ENCODE measurements around the gene STEAP3.

DNA sequence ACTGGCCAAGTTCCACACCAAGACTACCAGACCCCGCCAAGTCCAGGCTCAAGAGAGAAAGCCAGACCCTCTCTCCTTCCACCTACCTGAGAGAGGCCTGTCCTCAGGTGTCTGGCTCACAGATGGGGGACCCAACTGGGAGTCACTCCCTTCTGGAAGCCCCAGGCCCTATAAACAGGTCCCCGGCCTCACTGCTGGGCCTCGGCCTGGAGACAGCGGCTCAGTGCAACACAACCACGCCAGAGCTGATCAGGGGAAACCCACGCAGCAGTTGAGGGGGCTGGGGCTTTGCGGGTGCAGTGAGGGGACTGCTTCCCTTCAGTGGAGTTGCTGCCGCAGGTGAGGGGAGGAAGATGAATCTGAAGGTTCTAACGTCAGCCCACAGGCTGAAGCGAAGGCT, 42.2 kb upstream of the STEAP3 start:
- TF ChIP-seq, protein P1, sequence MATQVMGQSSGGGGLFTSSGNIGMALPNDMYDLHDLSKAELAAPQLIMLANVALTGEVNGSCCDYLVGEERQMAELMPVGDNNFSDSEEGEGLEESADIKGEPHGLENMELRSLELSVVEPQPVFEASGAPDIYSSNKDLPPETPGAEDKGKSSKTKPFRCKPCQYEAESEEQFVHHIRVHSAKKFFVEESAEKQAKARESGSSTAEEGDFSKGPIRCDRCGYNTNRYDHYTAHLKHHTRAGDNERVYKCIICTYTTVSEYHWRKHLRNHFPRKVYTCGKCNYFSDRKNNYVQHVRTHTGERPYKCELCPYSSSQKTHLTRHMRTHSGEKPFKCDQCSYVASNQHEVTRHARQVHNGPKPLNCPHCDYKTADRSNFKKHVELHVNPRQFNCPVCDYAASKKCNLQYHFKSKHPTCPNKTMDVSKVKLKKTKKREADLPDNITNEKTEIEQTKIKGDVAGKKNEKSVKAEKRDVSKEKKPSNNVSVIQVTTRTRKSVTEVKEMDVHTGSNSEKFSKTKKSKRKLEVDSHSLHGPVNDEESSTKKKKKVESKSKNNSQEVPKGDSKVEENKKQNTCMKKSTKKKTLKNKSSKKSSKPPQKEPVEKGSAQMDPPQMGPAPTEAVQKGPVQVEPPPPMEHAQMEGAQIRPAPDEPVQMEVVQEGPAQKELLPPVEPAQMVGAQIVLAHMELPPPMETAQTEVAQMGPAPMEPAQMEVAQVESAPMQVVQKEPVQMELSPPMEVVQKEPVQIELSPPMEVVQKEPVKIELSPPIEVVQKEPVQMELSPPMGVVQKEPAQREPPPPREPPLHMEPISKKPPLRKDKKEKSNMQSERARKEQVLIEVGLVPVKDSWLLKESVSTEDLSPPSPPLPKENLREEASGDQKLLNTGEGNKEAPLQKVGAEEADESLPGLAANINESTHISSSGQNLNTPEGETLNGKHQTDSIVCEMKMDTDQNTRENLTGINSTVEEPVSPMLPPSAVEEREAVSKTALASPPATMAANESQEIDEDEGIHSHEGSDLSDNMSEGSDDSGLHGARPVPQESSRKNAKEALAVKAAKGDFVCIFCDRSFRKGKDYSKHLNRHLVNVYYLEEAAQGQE (IDR thresholded peaks at IDR 0.05; ENCODE audit: borderline replicate concordance): no peak
- TF ChIP-seq, protein P2, sequence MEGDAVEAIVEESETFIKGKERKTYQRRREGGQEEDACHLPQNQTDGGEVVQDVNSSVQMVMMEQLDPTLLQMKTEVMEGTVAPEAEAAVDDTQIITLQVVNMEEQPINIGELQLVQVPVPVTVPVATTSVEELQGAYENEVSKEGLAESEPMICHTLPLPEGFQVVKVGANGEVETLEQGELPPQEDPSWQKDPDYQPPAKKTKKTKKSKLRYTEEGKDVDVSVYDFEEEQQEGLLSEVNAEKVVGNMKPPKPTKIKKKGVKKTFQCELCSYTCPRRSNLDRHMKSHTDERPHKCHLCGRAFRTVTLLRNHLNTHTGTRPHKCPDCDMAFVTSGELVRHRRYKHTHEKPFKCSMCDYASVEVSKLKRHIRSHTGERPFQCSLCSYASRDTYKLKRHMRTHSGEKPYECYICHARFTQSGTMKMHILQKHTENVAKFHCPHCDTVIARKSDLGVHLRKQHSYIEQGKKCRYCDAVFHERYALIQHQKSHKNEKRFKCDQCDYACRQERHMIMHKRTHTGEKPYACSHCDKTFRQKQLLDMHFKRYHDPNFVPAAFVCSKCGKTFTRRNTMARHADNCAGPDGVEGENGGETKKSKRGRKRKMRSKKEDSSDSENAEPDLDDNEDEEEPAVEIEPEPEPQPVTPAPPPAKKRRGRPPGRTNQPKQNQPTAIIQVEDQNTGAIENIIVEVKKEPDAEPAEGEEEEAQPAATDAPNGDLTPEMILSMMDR (IDR thresholded peaks at IDR 0.05; ENCODE audit: poor library complexity, severe bottlenecking): no peak
- TF ChIP-seq EP300 (conservative IDR thresholded peaks at IDR 0.05; ENCODE audit: poor library complexity, severe bottlenecking): no peak
